ENCODE data around the gene RPTOR. TPM values are rescaled to one million over a fixed set of nuclear protein-coding genes. Genes with fewer than 3 reads are reported as not detected.

Gene RPTOR
- total RNA-seq (2022; extraction: Qiagen RNA extraction): 22.3 to 35.2 TPM (median 33.2 TPM) in 5 replicates

GRCh38 chr17:80544655-80545498 lies at the start of gene RPTOR:
Gene RPTOR, plus strand, starts transcription at chr17:80544838. Its CDS starts 792 bp downstream, at chr17:80545630.

GRCh38 chr17:80991645-80992076 lies 447.0 kb downstream of the RPTOR start, which contains the start of gene CHMP6:
Gene CHMP6, plus strand, starts transcription at chr17:80991841. Its CDS starts 78 bp downstream, at chr17:80991919.

Other genes starting within 250 kb of the RPTOR start
- 39.4 to 47.2 TPM (median 41.0 TPM) in 5 replicates for gene ENDOV, start 129.7 kb upstream of the RPTOR start, total RNA-seq (2022; extraction: Qiagen RNA extraction)
- 112 to 211 TPM (median 167 TPM) in 5 replicates for gene NPTX1, start 68.2 kb upstream of the RPTOR start, total RNA-seq (2022; extraction: Qiagen RNA extraction)

Measured in A549 treated with dexamethasone at 1 μM for 4 hours (cell line).